KMS-11 (cell line): ENCODE measurements around the gene PTPRK.

ENCODE experiments used
- H2AFZ ChIP-seq: fragments of 200-600 bp; sonication (generic); 2 replicates; pipeline ENCODE4 v1.6.1; 2016; ENCODE audit warnings: antibody characterized with exemption, mixed run types, low read depth
- H3K27ac ChIP-seq: fragments of 200-600 bp; sonication (generic); 2 replicates; pipeline ENCODE4 v1.6.1; 2016; ENCODE audit warnings: mild to moderate bottlenecking, mixed run types
- H3K27me3 ChIP-seq: fragments of 200-600 bp; sonication (generic); 2 replicates; pipeline ENCODE4 v1.6.1; 2017; ENCODE audit warnings: mild to moderate bottlenecking, low read depth, mixed run types, moderate library complexity; ENCODE audit not compliant: insufficient read depth
- H3K36me3 ChIP-seq: fragments of 200-600 bp; sonication (generic); 2 replicates; pipeline ENCODE4 v1.6.1; 2017; ENCODE audit warnings: mild to moderate bottlenecking, mixed run types; ENCODE audit not compliant: insufficient read depth
- H3K4me1 ChIP-seq: fragments of 200-600 bp; sonication (generic); 2 replicates; pipeline ENCODE4 v1.6.1; 2016; ENCODE audit warnings: mild to moderate bottlenecking, low read depth, mixed run types; ENCODE audit not compliant: poor library complexity, severe bottlenecking
- H3K4me2 ChIP-seq: fragments of 200-600 bp; sonication (generic); 2 replicates; pipeline ENCODE4 v1.7.0; 2016; ENCODE audit warnings: mild to moderate bottlenecking, mixed run types
- H3K4me3 ChIP-seq: fragments of 200-600 bp; sonication (generic); IDR thresholded peaks from 2 replicates; pipeline ENCODE4 v1.6.1; 2017; ENCODE audit warnings: low read depth, low read length, mixed read lengths; ENCODE audit not compliant: insufficient read depth
- H3K79me2 ChIP-seq: fragments of 200-600 bp; sonication (generic); 2 replicates; pipeline ENCODE4 v1.6.1; 2016; ENCODE audit warnings: low read depth, mixed run types; ENCODE audit not compliant: insufficient read depth
- H3K9ac ChIP-seq: fragments of 200-600 bp; sonication (generic); 2 replicates; pipeline ENCODE4 v1.6.1; 2016; ENCODE audit warnings: mild to moderate bottlenecking, mixed run types
- H4K20me1 ChIP-seq: fragments of 200-600 bp; sonication (generic); 2 replicates; pipeline ENCODE4 v1.6.1; 2016; ENCODE audit warnings: mild to moderate bottlenecking, mixed run types; ENCODE audit not compliant: insufficient read depth
- TF ChIP-seq, protein P1 (sequence below): fragments of 200-600 bp; sonication (generic); conservative IDR thresholded peaks from 2 replicates; pipeline ENCODE4 v1.6.1; 2017; ENCODE audit warnings: low read depth, mild to moderate bottlenecking, antibody characterized with exemption, low read length, moderate library complexity, mixed read lengths

The PTPRK gene

DNA sequence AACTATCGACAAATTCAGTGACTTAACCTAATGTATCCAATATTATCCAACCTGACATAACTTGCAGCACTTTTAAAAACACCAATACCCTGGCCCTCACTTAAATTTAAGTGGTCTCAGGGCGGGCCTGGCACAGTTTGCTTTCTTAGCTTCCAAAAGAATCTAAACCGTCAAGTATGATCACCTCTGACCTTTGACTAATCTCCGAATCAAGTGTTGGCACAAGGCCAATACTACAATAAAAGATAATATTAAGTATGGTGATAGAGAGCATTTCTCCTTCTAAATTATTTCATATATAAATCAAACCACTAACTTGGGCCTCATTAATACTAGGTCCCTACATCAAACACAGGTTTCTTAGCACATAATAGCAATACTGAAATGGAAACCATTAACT lies 153.0 kb downstream of the PTPRK start:
- Histone ChIP-seq H3K4me1 (no peaks in the 10 kb centered on the region), H3K27ac (no peak overlapping the region), H4K20me1 (no peaks in the 10 kb centered on the region; the same call in 1 of the 2 replicates), H3K27me3 (no peaks in the 10 kb centered on the region), H2AFZ (no peak overlapping the region), H3K9ac (no peak overlapping the region), H3K4me3 (no peak overlapping the region), H3K4me2 (no peak overlapping the region), H3K79me2 (no peaks in the 10 kb centered on the region), H3K36me3 (no peaks in the 10 kb centered on the region)
- TF ChIP-seq, protein P1, sequence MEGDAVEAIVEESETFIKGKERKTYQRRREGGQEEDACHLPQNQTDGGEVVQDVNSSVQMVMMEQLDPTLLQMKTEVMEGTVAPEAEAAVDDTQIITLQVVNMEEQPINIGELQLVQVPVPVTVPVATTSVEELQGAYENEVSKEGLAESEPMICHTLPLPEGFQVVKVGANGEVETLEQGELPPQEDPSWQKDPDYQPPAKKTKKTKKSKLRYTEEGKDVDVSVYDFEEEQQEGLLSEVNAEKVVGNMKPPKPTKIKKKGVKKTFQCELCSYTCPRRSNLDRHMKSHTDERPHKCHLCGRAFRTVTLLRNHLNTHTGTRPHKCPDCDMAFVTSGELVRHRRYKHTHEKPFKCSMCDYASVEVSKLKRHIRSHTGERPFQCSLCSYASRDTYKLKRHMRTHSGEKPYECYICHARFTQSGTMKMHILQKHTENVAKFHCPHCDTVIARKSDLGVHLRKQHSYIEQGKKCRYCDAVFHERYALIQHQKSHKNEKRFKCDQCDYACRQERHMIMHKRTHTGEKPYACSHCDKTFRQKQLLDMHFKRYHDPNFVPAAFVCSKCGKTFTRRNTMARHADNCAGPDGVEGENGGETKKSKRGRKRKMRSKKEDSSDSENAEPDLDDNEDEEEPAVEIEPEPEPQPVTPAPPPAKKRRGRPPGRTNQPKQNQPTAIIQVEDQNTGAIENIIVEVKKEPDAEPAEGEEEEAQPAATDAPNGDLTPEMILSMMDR, result no peak

DNA sequence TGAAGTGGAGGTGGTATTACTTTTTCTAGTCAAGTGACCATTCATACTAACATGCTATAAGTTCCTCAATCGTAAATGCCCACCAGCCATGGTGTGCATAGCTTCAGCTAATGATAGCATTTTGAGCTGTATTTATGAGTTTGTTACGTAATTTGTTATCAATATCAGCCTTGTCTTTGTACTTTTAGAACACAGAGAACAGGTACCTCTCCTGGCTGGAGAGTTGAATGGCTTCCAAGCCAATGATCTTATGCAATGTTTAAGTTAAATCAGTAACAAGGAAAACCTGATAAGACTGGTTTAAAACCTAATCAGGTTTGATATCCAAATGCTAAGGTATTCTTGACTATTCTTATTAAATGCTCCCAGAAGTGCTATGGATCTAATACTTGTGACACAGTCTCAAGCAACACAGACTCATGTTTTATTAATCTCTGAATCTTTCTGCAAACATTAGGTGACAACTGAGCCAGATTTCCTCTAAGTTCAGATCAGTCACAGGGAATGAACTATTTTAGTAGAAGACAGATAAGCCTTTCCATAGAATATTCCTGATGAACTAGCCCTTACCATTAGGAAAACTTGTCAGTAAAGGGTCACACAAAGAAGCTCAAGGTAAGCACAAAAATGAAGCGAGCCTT lies 154.8 kb downstream of the PTPRK start:
- H3K4me1 ChIP-seq, result no peaks in the 10 kb centered on the region
- H3K4me3 ChIP-seq, result no peak overlapping the region
- TF ChIP-seq, protein P1, result no peak
- no peaks in the 10 kb centered on the region for H3K27me3 ChIP-seq
- H3K27ac ChIP-seq, result no peak overlapping the region
- no peaks in the 10 kb centered on the region for H3K36me3 ChIP-seq
- no peak overlapping the region for H2AFZ ChIP-seq
- no peak overlapping the region for H3K4me2 ChIP-seq
- no peaks in the 10 kb centered on the region for H3K79me2 ChIP-seq
- no peak overlapping the region for H3K9ac ChIP-seq
- no peaks in the 10 kb centered on the region; the same call in 1 of the 2 replicates for H4K20me1 ChIP-seq

DNA sequence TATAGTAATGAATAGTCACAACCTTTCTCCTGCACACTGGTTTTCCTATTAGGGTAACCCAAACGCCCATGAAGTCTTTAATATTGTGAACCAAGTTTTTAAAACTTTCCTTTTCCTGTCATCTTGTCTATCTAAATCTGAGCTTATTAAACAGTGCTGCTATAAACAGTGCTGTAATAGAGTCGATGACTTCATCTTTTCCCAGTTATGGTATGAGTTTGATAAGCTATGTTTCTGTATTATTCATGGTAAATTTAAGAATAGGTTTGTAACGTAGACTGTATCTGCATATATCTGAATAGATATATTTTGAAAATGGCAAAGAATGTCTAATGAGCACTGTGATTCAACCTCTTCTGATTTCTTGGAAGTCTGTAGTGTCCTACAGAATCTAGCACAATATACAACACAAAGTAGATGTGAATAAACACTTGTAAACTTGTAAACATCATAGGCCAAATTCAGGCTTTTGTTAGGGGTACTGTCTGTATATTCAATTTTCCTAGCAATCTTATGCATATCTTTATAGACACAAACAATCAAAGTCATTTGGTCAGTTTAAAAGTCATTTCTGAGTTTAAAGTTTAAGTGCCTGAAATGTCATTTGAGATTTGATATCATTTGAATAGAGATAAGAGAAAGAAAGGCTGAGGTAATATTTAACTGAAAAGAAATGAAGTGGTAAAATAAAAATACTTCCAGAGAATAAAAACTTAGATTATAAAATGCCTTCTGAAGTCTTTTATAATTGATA lies 155.5 kb downstream of the PTPRK start:
- TF ChIP-seq, protein P1, result no peak
- H3K27ac ChIP-seq, result no peak overlapping the region
- no peaks in the 10 kb centered on the region for H3K27me3 ChIP-seq
- H3K4me3 ChIP-seq, result no peak overlapping the region
- H3K4me1 ChIP-seq, result no peaks in the 10 kb centered on the region
- H2AFZ ChIP-seq, result no peak overlapping the region
- H4K20me1 ChIP-seq, result no peaks in the 10 kb centered on the region; the same call in 1 of the 2 replicates
- no peaks in the 10 kb centered on the region for H3K36me3 ChIP-seq
- no peak overlapping the region for H3K4me2 ChIP-seq
- H3K79me2 ChIP-seq, result no peaks in the 10 kb centered on the region
- H3K9ac ChIP-seq, result no peak overlapping the region

DNA sequence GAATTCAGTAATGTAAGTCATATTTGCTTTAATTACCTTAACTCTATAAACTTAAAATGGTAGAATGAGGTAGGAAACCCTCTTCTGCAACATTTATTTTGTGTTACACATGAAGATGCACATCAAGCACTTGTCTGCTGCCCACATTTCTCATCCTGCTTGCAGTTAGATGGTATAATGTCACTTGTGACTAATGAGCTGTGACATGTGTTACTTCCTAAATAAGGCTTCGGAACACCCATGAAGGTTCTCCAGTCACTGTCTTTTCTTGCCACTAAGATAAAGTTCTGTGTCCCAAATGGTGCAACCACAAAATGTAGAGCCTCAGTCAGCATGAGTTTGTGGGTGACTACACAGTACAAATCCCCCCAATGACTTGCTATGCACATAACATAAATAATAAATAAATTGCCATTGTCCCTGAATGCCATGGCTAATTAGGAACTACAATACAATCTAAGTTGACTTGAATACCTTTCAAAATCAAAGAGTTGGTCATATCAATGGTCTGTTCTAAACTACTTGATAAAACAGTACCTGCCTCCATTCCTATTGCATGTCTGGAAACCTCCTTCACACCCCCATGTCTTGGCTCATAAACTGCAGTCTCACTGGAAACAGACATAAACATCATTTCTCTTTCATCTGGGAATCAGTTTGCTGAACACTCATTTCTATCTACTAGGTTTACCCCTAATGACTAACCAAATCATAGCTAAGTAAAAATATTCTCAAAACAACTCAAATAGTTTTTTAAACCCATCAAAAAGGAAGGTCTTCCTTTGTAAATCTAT lies 157.2 kb downstream of the PTPRK start:
- H3K9ac ChIP-seq, result no peak overlapping the region
- H3K36me3 ChIP-seq, result no peaks in the 10 kb centered on the region
- TF ChIP-seq, protein P1, result no peak
- H3K4me2 ChIP-seq, result no peak overlapping the region
- no peaks in the 10 kb centered on the region for H3K79me2 ChIP-seq
- no peaks in the 10 kb centered on the region for H4K20me1 ChIP-seq
- H2AFZ ChIP-seq, result no peak overlapping the region
- H3K27me3 ChIP-seq, result no peaks in the 10 kb centered on the region
- no peak overlapping the region for H3K4me3 ChIP-seq
- H3K27ac ChIP-seq, result no peak overlapping the region
- peaks cover 6% of the 10 kb centered on the region for H3K4me1 ChIP-seq
